Activated naive CD8-positive, alpha-beta T cell treated with anti-CD3 and anti-CD28 coated beads, Interleukin-2, amount 50 U/mL, for 24 hours (primary cell): Measurements from ENCODE around the gene IDH3B.
"Not testable (repeated sequence)": the region's sequence is repeated elsewhere in the genome, so short reads cannot be mapped to it uniquely, and the experiment has no call there.

Experiments
- ATAC-seq: fragments of 150-1000 bp; cut with Tn5 transposase; one replicate; pipeline ENCODE4 v1.10.0; 2021
- DNase-seq: peaks from one replicate; pipeline ENCODE4 v3.0.0; 2021
- H3K27ac Mint-ChIP-seq: one replicate; pipeline ENCODE4 v1.8.0; 2021; ENCODE audit warnings: mild to moderate bottlenecking, mixed read lengths
- H3K27me3 Mint-ChIP-seq: one replicate; pipeline ENCODE4 v1.8.0; 2021; ENCODE audit warnings: mixed read lengths
- H3K36me3 Mint-ChIP-seq: one replicate; pipeline ENCODE4 v1.8.0; 2021; ENCODE audit warnings: low read depth, mixed read lengths
- H3K4me1 Mint-ChIP-seq: one replicate; pipeline ENCODE4 v1.8.0; 2021; ENCODE audit warnings: mixed read lengths
- H3K4me3 Mint-ChIP-seq: one replicate; pipeline ENCODE4 v1.8.0; 2021; ENCODE audit warnings: mild to moderate bottlenecking, moderate library complexity, mixed read lengths
- H3K9me3 Mint-ChIP-seq: one replicate; pipeline ENCODE4 v1.8.0; 2021; ENCODE audit warnings: mixed read lengths

The IDH3B gene

GRCh38 chr20:2698912-2699311 lies 34.9 kb upstream of the IDH3B start:
- Mint-ChIP-seq H3K9me3 (no peaks in the 10 kb centered on the region), H3K36me3 (no peaks in the 10 kb centered on the region), H3K27me3 (peaks cover 22% of the 10 kb centered on the region), H3K4me1 (peaks cover 2% of the 10 kb centered on the region), H3K4me3 (no peak overlapping the region), H3K27ac (no peak overlapping the region)
- ATAC-seq (no peak), DNase-seq (no peak)

GRCh38 chr20:2698186-2698817 lies 34.3 kb upstream of the IDH3B start:
- Mint-ChIP-seq H3K36me3 (no peaks in the 10 kb centered on the region), H3K4me1 (peaks cover 2% of the 10 kb centered on the region), H3K9me3 (no peaks in the 10 kb centered on the region), H3K27me3 (peaks cover 23% of the 10 kb centered on the region), H3K27ac (no peak overlapping the region), H3K4me3 (no peak overlapping the region)
- ATAC-seq (no peak), DNase-seq (no peak)

- H3K27ac Mint-ChIP-seq = no peak overlapping the region
- H3K4me1 Mint-ChIP-seq = peaks cover 2% of the 10 kb centered on the region
- no peak for ATAC-seq
- DNase-seq = no peak
- H3K36me3 Mint-ChIP-seq = no peaks in the 10 kb centered on the region
- no peaks in the 10 kb centered on the region for H3K9me3 Mint-ChIP-seq
- H3K27me3 Mint-ChIP-seq = peaks cover 23% of the 10 kb centered on the region
- no peak overlapping the region for H3K4me3 Mint-ChIP-seq
Measured at GRCh38 chr20:2697768-2698167, 33.8 kb upstream of the IDH3B start.

GRCh38 chr20:2696646-2697045 lies 32.6 kb upstream of the IDH3B start:
- H3K4me3 Mint-ChIP-seq = no peak overlapping the region
- peaks cover 29% of the 10 kb centered on the region for H3K27me3 Mint-ChIP-seq
- H3K9me3 Mint-ChIP-seq = no peaks in the 10 kb centered on the region
- DNase-seq (no peak), ATAC-seq (no peak)
- H3K36me3 Mint-ChIP-seq = peaks cover 1% of the 10 kb centered on the region
- peaks cover 7% of the 10 kb centered on the region for H3K4me1 Mint-ChIP-seq
- no peak overlapping the region for H3K27ac Mint-ChIP-seq

- peaks cover 35% of the 10 kb centered on the region for H3K27me3 Mint-ChIP-seq
- peaks cover 12% of the 10 kb centered on the region for H3K4me1 Mint-ChIP-seq
- not testable (repeated sequence) for H3K36me3 Mint-ChIP-seq, H3K27ac Mint-ChIP-seq, H3K9me3 Mint-ChIP-seq, ATAC-seq, H3K4me3 Mint-ChIP-seq, DNase-seq
Measured at GRCh38 chr20:2695984-2696525, 32.0 kb upstream of the IDH3B start.

GRCh38 chr20:2695206-2695983 lies 31.4 kb upstream of the IDH3B start:
- no peaks in the 10 kb centered on the region for H3K9me3 Mint-ChIP-seq
- H3K27ac Mint-ChIP-seq = no peak overlapping the region
- H3K4me3 Mint-ChIP-seq = no peak overlapping the region
- H3K27me3 Mint-ChIP-seq = peaks cover 40% of the 10 kb centered on the region
- peaks cover 1% of the 10 kb centered on the region for H3K36me3 Mint-ChIP-seq
- H3K4me1 Mint-ChIP-seq = peaks cover 14% of the 10 kb centered on the region
- no peak for ATAC-seq
- DNase-seq = no peak

- H3K27ac Mint-ChIP-seq = no peak overlapping the region
- peaks cover 1% of the 10 kb centered on the region for H3K36me3 Mint-ChIP-seq
- H3K9me3 Mint-ChIP-seq = no peaks in the 10 kb centered on the region
- DNase-seq = no peak
- no peak for ATAC-seq
- no peak overlapping the region for H3K4me3 Mint-ChIP-seq
- peaks cover 46% of the 10 kb centered on the region for H3K27me3 Mint-ChIP-seq
- H3K4me1 Mint-ChIP-seq = peaks cover 14% of the 10 kb centered on the region
Measured at GRCh38 chr20:2694519-2694918, 30.5 kb upstream of the IDH3B start.

- no peak for ATAC-seq
- Mint-ChIP-seq H3K9me3 (no peaks in the 10 kb centered on the region), H3K4me3 (no peak overlapping the region), H3K4me1 (peaks cover 14% of the 10 kb centered on the region), H3K36me3 (peaks cover 1% of the 10 kb centered on the region), H3K27me3 (peaks cover 46% of the 10 kb centered on the region), H3K27ac (no peak overlapping the region)
- DNase-seq = no peak
Measured at GRCh38 chr20:2694008-2694471, 30.0 kb upstream of the IDH3B start.

- Mint-ChIP-seq H3K4me3 (no peak overlapping the region), H3K9me3 (no peaks in the 10 kb centered on the region), H3K27me3 (peaks cover 46% of the 10 kb centered on the region), H3K36me3 (peaks cover 1% of the 10 kb centered on the region), H3K27ac (no peak overlapping the region), H3K4me1 (peaks cover 15% of the 10 kb centered on the region)
- DNase-seq (peak; percentile 50), ATAC-seq (peak; percentile 50)
Measured at GRCh38 chr20:2693286-2694007, 29.4 kb upstream of the IDH3B start.

- peaks cover 21% of the 10 kb centered on the region for H3K4me1 Mint-ChIP-seq
- H3K27me3 Mint-ChIP-seq = peaks cover 46% of the 10 kb centered on the region
- ATAC-seq (no peak), DNase-seq (no peak)
- H3K36me3 Mint-ChIP-seq = peaks cover 1% of the 10 kb centered on the region
- no peaks in the 10 kb centered on the region for H3K9me3 Mint-ChIP-seq
- H3K27ac Mint-ChIP-seq = no peak overlapping the region
- no peak overlapping the region for H3K4me3 Mint-ChIP-seq
Measured at GRCh38 chr20:2692886-2693285, 28.9 kb upstream of the IDH3B start.

GRCh38 chr20:2692036-2692885 lies 28.2 kb upstream of the IDH3B start, which contains the start of gene EBF4:
Gene EBF4, plus strand, starts transcription at chr20:2692780. Its CDS starts 866 bp downstream, at chr20:2693646.
- Mint-ChIP-seq H3K4me1 (peaks cover 25% of the 10 kb centered on the region), H3K27me3 (peaks cover 46% of the 10 kb centered on the region), H3K9me3 (no peaks in the 10 kb centered on the region), H3K27ac (peak within 1 kb of the TSS; percentile 72), H3K36me3 (peaks cover 1% of the 10 kb centered on the region), H3K4me3 (peak within 1 kb of the TSS; percentile 84)
- DNase-seq (peak; percentile 32), ATAC-seq (peak; percentile 11)

GRCh38 chr20:2691663-2692035 lies 27.6 kb upstream of the IDH3B start:
- ATAC-seq = no peak
- Mint-ChIP-seq H3K9me3 (no peaks in the 10 kb centered on the region), H3K36me3 (peaks cover 1% of the 10 kb centered on the region), H3K27me3 (peaks cover 46% of the 10 kb centered on the region), H3K4me3 (peak overlapping the region; percentile 84), H3K27ac (peak overlapping the region; percentile 72), H3K4me1 (peaks cover 25% of the 10 kb centered on the region)
- no peak for DNase-seq

GRCh38 chr20:2691127-2691526 lies 27.1 kb upstream of the IDH3B start:
- DNase-seq (no peak), ATAC-seq (no peak)
- no peaks in the 10 kb centered on the region for H3K9me3 Mint-ChIP-seq
- peaks cover 1% of the 10 kb centered on the region for H3K36me3 Mint-ChIP-seq
- H3K4me1 Mint-ChIP-seq = peaks cover 25% of the 10 kb centered on the region
- H3K4me3 Mint-ChIP-seq = peak overlapping the region; percentile 84
- H3K27ac Mint-ChIP-seq = no peak overlapping the region
- H3K27me3 Mint-ChIP-seq = peaks cover 43% of the 10 kb centered on the region

GRCh38 chr20:2690718-2691117 lies 26.7 kb upstream of the IDH3B start:
- Mint-ChIP-seq H3K27me3 (peaks cover 40% of the 10 kb centered on the region), H3K9me3 (no peaks in the 10 kb centered on the region), H3K4me3 (peak overlapping the region; percentile 84), H3K27ac (no peak overlapping the region), H3K4me1 (peaks cover 25% of the 10 kb centered on the region), H3K36me3 (peaks cover 1% of the 10 kb centered on the region)
- DNase-seq (no peak), ATAC-seq (no peak)
